Gastroesophageal sphincter (tissue), 4 donors: ENCODE data around the gene TARBP1. TPM values are rescaled to one million over a fixed set of nuclear protein-coding genes. Genes with fewer than 3 reads are reported as not detected.

ENCODE experiments used
- ATAC-seq: fragments of 150-250 bp; one replicate; pipeline ENCODE4 v1.9.1; 2016; ENCODE audit warnings: mild to moderate bottlenecking, moderate library complexity
- H3K27ac ChIP-seq, 4 donors: fragments of 200-600 bp; sonication (generic) in 3 of 4; 1 replicate in 3 of 4; 2 replicates in 1 of 4; pipeline ENCODE4 v1.5.1; 2016 to 2019
- H3K27me3 ChIP-seq: fragments of 200-600 bp; sonication (generic); one replicate; pipeline ENCODE4 v1.5.1; 2019
- H3K36me3 ChIP-seq, 2 donors: fragments of 200-600 bp; sonication (generic); one replicate each; pipeline ENCODE4 v1.5.1; 2019; ENCODE audit warnings: control low read depth in 1 of 2
- H3K4me1 ChIP-seq, 3 donors: fragments of 200-600 bp; sonication (generic); 1 replicate in 2 of 3; 2 replicates in 1 of 3; pipeline ENCODE4 v1.5.1; 2016 to 2019; ENCODE audit warnings: control low read depth in 2 of 3
- H3K4me3 ChIP-seq, 2 donors: fragments of 200-600 bp; sonication (generic); one replicate each; pipeline ENCODE4 v1.5.1; 2019; ENCODE audit warnings: mild to moderate bottlenecking in 1 of 2, moderate library complexity in 1 of 2
- H3K9me3 ChIP-seq, 3 donors: fragments of 200-600 bp; sonication (generic); one replicate each; pipeline ENCODE4 v1.5.1; 2017 to 2019; ENCODE audit warnings: control low read depth in 2 of 3
- CTCF ChIP-seq, 4 experiments: fragments of 200-600 bp in 2 of 4; fragments of 450-650 bp in 2 of 4; sonication (generic) in 1 of 4; IDR thresholded peaks; one replicate each; pipeline ENCODE4 v1.5.1; 2017 to 2019; ENCODE audit warnings: antibody characterized with exemption in 4 of 4, mild to moderate bottlenecking in 2 of 4, moderate library complexity in 2 of 4
- EP300 ChIP-seq: sonication (generic); formaldehyde crosslinking; IDR thresholded peaks from one replicate; pipeline ENCODE4 v1.6.1; 2017; ENCODE audit warnings: antibody characterized with exemption, mild to moderate bottlenecking
- POLR2A ChIP-seq, 2 donors: fragments of 450-650 bp; IDR thresholded peaks; one replicate each; pipeline ENCODE4 v1.6.1; 2017; ENCODE audit warnings: antibody characterized with exemption in 2 of 2, mild to moderate bottlenecking in 2 of 2, moderate library complexity in 1 of 2
- POLR2AphosphoS5 ChIP-seq: sonication (generic); formaldehyde crosslinking; IDR thresholded peaks from one replicate; pipeline ENCODE4 v1.6.1; 2017; ENCODE audit warnings: antibody characterized with exemption
- WGBS, 2 donors: methylation state at CpG; one replicate each; pipeline ENCODE4 v1.1.5; 2018; ENCODE audit warnings: low coverage in 1 of 2; 5-methylcytosine and 5-hydroxymethylcytosine counted together
- total RNA-seq, 4 donors: library from RNA; depleted of rRNA; stranded (reverse); fragments of >200 nt; gene quantifications; one replicate each; pipeline ENCODE4 v1.1.0, GENCODE V29; 2016

The TARBP1 gene
- total RNA-seq, 4 donors from 2014 or later: 6.7 to 9.6 (median 8.7) TPM

GRCh38 chr1:234434706-234435105 is 44.3 kb downstream of the TARBP1 start:
- Histone ChIP-seq H3K9me3 (peaks cover 0 to 4% (median 0%) of the 10 kb centered on the region in 3 donors), H3K27ac (no peak overlapping the region), H3K4me1 (peaks cover 0 to 7% (median 0%) of the 10 kb centered on the region in 3 donors), H3K4me3 (no peak overlapping the region), H3K36me3 (peaks cover 0 to 35% of the 10 kb centered on the region in 2 donors), H3K27me3 (no peaks in the 10 kb centered on the region)
- no peak for TF ChIP-seq POLR2AphosphoS5
- TF ChIP-seq POLR2A (IDR thresholded peaks at IDR 0.05): no peak
- TF ChIP-seq EP300: no peak
- TF ChIP-seq CTCF (IDR thresholded peaks at IDR 0.05): no peak
- ATAC-seq: no peak
- 73 to 88% methylated on average over 2 of the region's 2 CpGs for WGBS, 2 donors

- H3K4me3 ChIP-seq: no peak overlapping the region
- TF ChIP-seq POLR2A (IDR thresholded peaks at IDR 0.05): no peak
- TF ChIP-seq EP300: no peak
- no peak for TF ChIP-seq POLR2AphosphoS5
- no peak for TF ChIP-seq CTCF (IDR thresholded peaks at IDR 0.05)
- no peak overlapping the region for H3K27ac ChIP-seq
- H3K4me1 ChIP-seq: peaks cover 0 to 7% (median 0%) of the 10 kb centered on the region in 3 donors
- no peaks in the 10 kb centered on the region for H3K27me3 ChIP-seq
- no peak for ATAC-seq
- peaks cover 0 to 44% of the 10 kb centered on the region in 2 donors for H3K36me3 ChIP-seq
- WGBS, 2 donors: 86% methylated on average over 1 of the region's 1 CpG; no CpG with 5 or more reads in 1 of the 2 donors
- no peaks in the 10 kb centered on the region for H3K9me3 ChIP-seq
These were observed 45.3 kb downstream of the TARBP1 start for GRCh38 chr1:234433563-234434285.

- Histone ChIP-seq H3K4me3 (no peak overlapping the region), H3K4me1 (no peaks in the 10 kb centered on the region), H3K27ac (no peak overlapping the region), H3K36me3 (peaks cover 0 to 53% of the 10 kb centered on the region in 2 donors), H3K9me3 (no peaks in the 10 kb centered on the region), H3K27me3 (no peaks in the 10 kb centered on the region)
- 80 to 83% methylated on average over 4 of the region's 4 CpGs for WGBS, 2 donors
- no peak for ATAC-seq
- TF ChIP-seq POLR2AphosphoS5 (no peak), POLR2A (IDR thresholded peaks at IDR 0.05) (no peak), CTCF (IDR thresholded peaks at IDR 0.05) (no peak), EP300 (no peak)
These were observed 47.7 kb downstream of the TARBP1 start for GRCh38 chr1:234431255-234431654.

GRCh38 chr1:234430691-234431090 is 48.3 kb downstream of the TARBP1 start:
- ATAC-seq: no peak
- 90 to 96% methylated on average over 4 to 5 of the region's 5 CpGs for WGBS, 2 donors
- Histone ChIP-seq H3K4me3 (no peak overlapping the region), H3K4me1 (no peaks in the 10 kb centered on the region), H3K27ac (no peak overlapping the region), H3K9me3 (no peaks in the 10 kb centered on the region), H3K27me3 (no peaks in the 10 kb centered on the region), H3K36me3 (peaks cover 0 to 57% of the 10 kb centered on the region in 2 donors)
- TF ChIP-seq POLR2AphosphoS5: no peak
- TF ChIP-seq CTCF (IDR thresholded peaks at IDR 0.05): no peak
- TF ChIP-seq POLR2A (IDR thresholded peaks at IDR 0.05): no peak
- no peak for TF ChIP-seq EP300

GRCh38 chr1:234429434-234429806 is 49.6 kb downstream of the TARBP1 start:
- Histone ChIP-seq H3K4me1 (no peaks in the 10 kb centered on the region), H3K4me3 (no peak overlapping the region), H3K36me3 (peaks cover 0 to 62% of the 10 kb centered on the region in 2 donors), H3K27me3 (no peaks in the 10 kb centered on the region), H3K27ac (no peak overlapping the region), H3K9me3 (no peaks in the 10 kb centered on the region)
- TF ChIP-seq POLR2AphosphoS5 (no peak), EP300 (no peak), POLR2A (IDR thresholded peaks at IDR 0.05) (no peak), CTCF (IDR thresholded peaks at IDR 0.05) (no peak)
- WGBS, 2 donors: 84 to 87% methylated on average over 5 of the region's 5 CpGs
- no peak for ATAC-seq
